Breast epithelium (tissue), 4 donors: Measurements from ENCODE around the gene TGOLN2. TPM values are rescaled to one million over a fixed set of nuclear protein-coding genes. Genes with fewer than 3 reads are reported as not detected.

ENCODE experiments used
- DNase-seq, 2 donors: peaks; one replicate each; pipeline ENCODE4 v3.0.0-alpha.2; 2019; ENCODE audit warnings: low spot score in 2 of 2
- H3K27ac ChIP-seq, 2 donors: fragments of 200-600 bp; sonication (generic) in 1 of 2; one replicate each; pipeline ENCODE4 v1.5.1; 2016 to 2019; ENCODE audit warnings: mild to moderate bottlenecking in 1 of 2
- H3K27me3 ChIP-seq, 2 donors: fragments of 200-600 bp; sonication (generic) in 1 of 2; one replicate each; pipeline versions ENCODE4 v1.5.1 to v1.6.0; 2017 to 2019; ENCODE audit warnings: control low read depth in 1 of 2, mild to moderate bottlenecking in 1 of 2
- H3K36me3 ChIP-seq: fragments of 200-600 bp; one replicate; pipeline ENCODE4 v1.5.1; 2019
- H3K4me1 ChIP-seq, 2 donors: fragments of 200-600 bp; sonication (generic); one replicate each; pipeline ENCODE4 v1.5.1; 2016 to 2019; ENCODE audit warnings: control low read depth in 1 of 2
- H3K4me3 ChIP-seq, 3 donors: fragments of 200-600 bp; sonication (generic); 1 replicate in 2 of 3; 2 replicates in 1 of 3; pipeline ENCODE4 v1.5.1; 2016 to 2019; ENCODE audit warnings: mild to moderate bottlenecking in 3 of 3, moderate library complexity in 2 of 3
- H3K9me3 ChIP-seq, 2 donors: fragments of 200-600 bp; sonication (generic) in 1 of 2; one replicate each; pipeline ENCODE4 v1.5.1; 2016 to 2019; ENCODE audit warnings: control low read depth in 1 of 2
- POLR2A ChIP-seq: fragments of 450-650 bp; IDR thresholded peaks from one replicate; pipeline ENCODE4 v1.6.1; 2016; ENCODE audit warnings: antibody characterized with exemption, mild to moderate bottlenecking, moderate library complexity
- POLR2AphosphoS5 ChIP-seq, 3 donors: sonication (generic); formaldehyde crosslinking; IDR thresholded peaks; one replicate each; pipeline ENCODE4 v1.6.1; 2017; ENCODE audit warnings: antibody characterized with exemption in 3 of 3
- intact Hi-C: fragments of 100-400 bp; cut with DNase I; formaldehyde crosslinking; loops from one replicate; pipeline ENCODE4 v1.15.1; 2023; ENCODE audit warnings: low total_unique reads
- total RNA-seq, 3 donors: library from RNA; depleted of rRNA; stranded (reverse); fragments of >200 nt; gene quantifications; one replicate each; pipeline ENCODE4 v1.1.0, GENCODE V29; 2016
- TF ChIP-seq, protein P1 (sequence below), 3 donors: fragments of 450-650 bp; IDR thresholded peaks; one replicate each; pipeline ENCODE4 v1.5.1; 2016 to 2017; ENCODE audit warnings: antibody characterized with exemption in 3 of 3, mild to moderate bottlenecking in 3 of 3, moderate library complexity in 3 of 3

The TGOLN2 gene
- total RNA-seq, 3 donors from 2014 or later, result 111 to 161 (median 117) TPM

DNA sequence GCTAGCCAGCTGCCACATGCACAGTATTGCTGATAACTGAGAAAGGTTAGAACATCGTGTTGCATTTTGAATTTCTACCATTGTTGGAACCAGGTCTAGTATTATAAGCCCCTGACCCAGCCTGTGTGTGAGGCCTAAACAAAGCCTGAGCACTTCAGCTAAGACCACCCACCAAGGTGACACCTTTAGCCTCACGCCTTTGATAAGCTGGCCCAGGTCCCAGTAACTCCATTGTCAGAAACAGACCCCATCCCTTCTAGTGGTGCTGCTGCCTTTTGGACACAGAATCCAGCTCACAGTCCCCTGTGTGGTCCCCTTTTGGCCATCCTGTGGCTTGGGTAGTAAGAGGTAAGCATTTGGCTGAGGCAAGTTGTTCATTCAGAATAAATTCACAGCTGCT is 28.4 kb upstream of the TGOLN2 start:
- H3K9me3 ChIP-seq, result no peaks in the 10 kb centered on the region
- H3K4me3 ChIP-seq, result no peak overlapping the region
- TF ChIP-seq, protein P1, sequence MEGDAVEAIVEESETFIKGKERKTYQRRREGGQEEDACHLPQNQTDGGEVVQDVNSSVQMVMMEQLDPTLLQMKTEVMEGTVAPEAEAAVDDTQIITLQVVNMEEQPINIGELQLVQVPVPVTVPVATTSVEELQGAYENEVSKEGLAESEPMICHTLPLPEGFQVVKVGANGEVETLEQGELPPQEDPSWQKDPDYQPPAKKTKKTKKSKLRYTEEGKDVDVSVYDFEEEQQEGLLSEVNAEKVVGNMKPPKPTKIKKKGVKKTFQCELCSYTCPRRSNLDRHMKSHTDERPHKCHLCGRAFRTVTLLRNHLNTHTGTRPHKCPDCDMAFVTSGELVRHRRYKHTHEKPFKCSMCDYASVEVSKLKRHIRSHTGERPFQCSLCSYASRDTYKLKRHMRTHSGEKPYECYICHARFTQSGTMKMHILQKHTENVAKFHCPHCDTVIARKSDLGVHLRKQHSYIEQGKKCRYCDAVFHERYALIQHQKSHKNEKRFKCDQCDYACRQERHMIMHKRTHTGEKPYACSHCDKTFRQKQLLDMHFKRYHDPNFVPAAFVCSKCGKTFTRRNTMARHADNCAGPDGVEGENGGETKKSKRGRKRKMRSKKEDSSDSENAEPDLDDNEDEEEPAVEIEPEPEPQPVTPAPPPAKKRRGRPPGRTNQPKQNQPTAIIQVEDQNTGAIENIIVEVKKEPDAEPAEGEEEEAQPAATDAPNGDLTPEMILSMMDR (IDR thresholded peaks at IDR 0.05), result no peak
- no peak for TF ChIP-seq POLR2A
- no peak for TF ChIP-seq POLR2AphosphoS5 (IDR thresholded peaks at IDR 0.05)
- DNase-seq, result no peak
- peak overlapping the region in 1 of 2 donors; percentile 92 for H3K27ac ChIP-seq
- no peaks in the 10 kb centered on the region for H3K36me3 ChIP-seq
- peaks cover 4 to 7% of the 10 kb centered on the region in 2 donors for H3K4me1 ChIP-seq
- intact Hi-C loops, result no loop called here
- H3K27me3 ChIP-seq, result no peaks in the 10 kb centered on the region

DNA sequence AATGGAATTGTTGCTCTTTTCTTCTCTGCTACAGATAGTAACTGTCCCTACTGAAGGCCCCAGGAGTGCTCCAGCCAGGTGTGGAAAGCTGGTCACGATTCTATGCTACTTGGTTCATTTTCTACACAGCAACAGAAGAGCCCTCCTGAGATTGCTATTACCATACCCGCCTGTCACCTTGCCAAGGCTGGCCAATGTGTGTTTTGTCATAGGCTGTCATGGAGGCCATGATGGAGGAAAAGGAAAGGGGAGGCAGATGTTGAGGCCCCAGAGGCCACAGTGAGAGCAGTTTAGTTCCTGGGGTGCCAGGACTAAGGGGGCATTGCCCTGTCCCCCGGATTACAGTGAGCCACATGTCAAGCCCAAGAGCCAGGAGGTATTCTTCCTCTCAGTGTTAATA is 27.7 kb upstream of the TGOLN2 start:
- peak overlapping the region; percentile 64 to 73 (median 69) for H3K4me3 ChIP-seq
- no peaks in the 10 kb centered on the region for H3K9me3 ChIP-seq
- peaks cover 4 to 7% of the 10 kb centered on the region in 2 donors for H3K4me1 ChIP-seq
- peak overlapping the region; percentile 85 to 92 for H3K27ac ChIP-seq
- DNase-seq, result no peak
- H3K36me3 ChIP-seq, result no peaks in the 10 kb centered on the region
- TF ChIP-seq POLR2A (no peak), POLR2AphosphoS5 (IDR thresholded peaks at IDR 0.05) (no peak)
- TF ChIP-seq, protein P1 (IDR thresholded peaks at IDR 0.05), result no peak
- no peaks in the 10 kb centered on the region for H3K27me3 ChIP-seq
- intact Hi-C loops, result no loop called here

DNA sequence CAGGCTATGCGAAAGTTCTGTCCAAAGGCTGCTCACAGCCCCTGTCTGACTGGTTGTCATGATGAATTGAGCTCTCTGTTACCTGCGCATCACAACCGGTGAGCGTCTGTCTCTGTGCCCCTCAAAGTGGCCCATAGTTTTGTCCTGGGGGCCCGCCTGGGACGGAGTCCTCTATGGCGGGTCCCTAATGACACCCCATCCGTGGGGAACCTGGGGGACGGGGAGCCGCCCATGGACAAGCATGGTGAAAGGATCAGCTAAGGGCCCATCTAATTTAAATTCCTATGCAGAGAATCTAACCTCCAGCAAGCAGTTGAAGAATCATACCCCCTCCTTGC is 27.3 kb upstream of the TGOLN2 start:
- H3K9me3 ChIP-seq, result no peaks in the 10 kb centered on the region
- H3K36me3 ChIP-seq, result no peaks in the 10 kb centered on the region
- TF ChIP-seq, protein P1 (IDR thresholded peaks at IDR 0.05), result no peak
- TF ChIP-seq POLR2A (no peak), POLR2AphosphoS5 (IDR thresholded peaks at IDR 0.05) (no peak)
- DNase-seq, result no peak
- H3K4me1 ChIP-seq, result peaks cover 4 to 7% of the 10 kb centered on the region in 2 donors
- H3K27ac ChIP-seq, result peak overlapping the region; percentile 85 to 92
- peak overlapping the region; percentile 64 to 73 (median 69) for H3K4me3 ChIP-seq
- intact Hi-C loops, result no loop called here
- H3K27me3 ChIP-seq, result no peaks in the 10 kb centered on the region

DNA sequence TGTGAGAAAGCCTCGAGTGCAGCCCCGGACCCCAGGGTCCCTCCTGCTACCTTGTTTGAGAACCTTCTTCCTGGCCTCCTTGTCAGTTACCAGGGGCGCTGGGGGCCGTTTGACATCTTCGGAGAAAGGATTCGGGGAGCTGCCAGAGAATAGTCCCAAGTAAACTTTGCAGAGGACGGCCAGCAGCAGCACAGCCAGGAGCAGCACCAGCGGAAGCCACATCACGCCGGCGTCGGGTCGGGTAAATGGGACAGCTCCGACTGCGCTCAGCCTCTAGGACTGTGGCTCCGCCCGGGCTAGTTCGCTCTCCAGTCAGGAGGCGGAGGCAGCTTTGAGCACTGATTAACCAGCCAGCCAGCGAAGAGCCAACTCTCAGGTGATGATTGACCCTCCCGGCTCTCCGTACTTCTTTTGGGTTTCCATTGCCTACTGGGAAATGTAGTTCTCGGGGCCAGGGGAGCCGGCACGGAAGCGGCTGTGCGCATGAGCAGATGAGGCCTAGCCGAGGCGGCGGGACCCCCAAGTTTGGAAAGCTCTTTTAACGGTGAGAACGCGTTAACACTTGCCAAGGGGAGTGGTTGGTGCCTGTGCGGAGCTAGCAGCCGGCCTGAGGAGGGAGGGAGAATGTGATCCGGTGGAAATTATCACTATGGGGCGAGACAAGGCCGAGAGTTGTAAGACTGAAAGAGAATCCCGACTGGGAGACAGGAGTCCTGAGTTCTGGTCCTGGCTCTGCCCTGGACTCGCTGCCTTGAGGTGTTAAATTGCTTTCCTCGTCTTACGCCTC is 26.7 kb upstream of the TGOLN2 start, which contains the start of the genes ELMOD3 and RETSAT:
Gene ELMOD3, plus strand, starts transcription at position 484 of the 787 bp plus-strand sequence. CDS start 2,430 bp downstream, outside the sequence.
Gene RETSAT, minus strand, starts transcription at position 243 of the 787 bp plus-strand sequence. Its CDS starts 21 bp downstream, at position 222.
- Histone ChIP-seq H3K9me3 (no peaks in the 10 kb centered on the region), H3K27me3 (no peaks in the 10 kb centered on the region), H3K4me3 (peak within 1 kb of the TSS; percentile 64 to 73 (median 69)), H3K27ac (peak within 1 kb of the TSS; percentile 85 to 92), H3K4me1 (peaks cover 4 to 7% of the 10 kb centered on the region in 2 donors), H3K36me3 (no peaks in the 10 kb centered on the region)
- TF ChIP-seq POLR2AphosphoS5 (IDR thresholded peaks at IDR 0.05) (peak; percentile 89 to 95 (median 93)), POLR2A (peak; percentile 42)
- TF ChIP-seq, protein P1 (IDR thresholded peaks at IDR 0.05), result peak in 1 of 3 donors; percentile 18
- intact Hi-C loops, result no loop called here
- DNase-seq, result peak; percentile 95 to 98

DNA sequence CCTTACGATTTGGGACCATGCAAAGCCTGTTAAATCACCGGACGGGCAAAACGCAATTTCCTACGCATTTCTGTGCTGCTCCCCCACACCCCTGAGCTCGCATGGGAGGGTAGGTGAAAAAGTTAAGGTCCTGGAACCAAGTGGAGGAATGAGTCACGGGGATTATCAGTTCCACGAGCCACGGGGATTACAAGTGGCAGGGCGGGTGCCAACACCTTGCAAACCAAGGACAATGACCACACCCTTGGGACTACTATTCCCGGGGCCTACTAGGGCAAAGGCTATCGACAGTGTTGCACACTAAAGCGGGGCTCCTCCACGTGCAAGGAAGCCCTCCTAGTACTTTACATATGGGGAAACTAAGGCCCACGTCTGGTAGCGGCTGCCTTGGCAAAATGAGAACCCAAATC is 26.1 kb upstream of the TGOLN2 start:
- Histone ChIP-seq H3K9me3 (no peaks in the 10 kb centered on the region), H3K36me3 (no peaks in the 10 kb centered on the region), H3K4me1 (peaks cover 4 to 7% of the 10 kb centered on the region in 2 donors), H3K27me3 (no peaks in the 10 kb centered on the region), H3K27ac (peak overlapping the region; percentile 85 to 92), H3K4me3 (peak overlapping the region; percentile 64 to 73 (median 69))
- TF ChIP-seq, protein P1 (IDR thresholded peaks at IDR 0.05), result no peak
- TF ChIP-seq POLR2A (no peak), POLR2AphosphoS5 (IDR thresholded peaks at IDR 0.05) (no peak)
- intact Hi-C loops, result no loop called here
- peak in 1 of 2 donors; percentile 35 for DNase-seq
